ENCODE measurements around the gene SMPDL3B. TPM values are rescaled to one million over a fixed set of nuclear protein-coding genes. Genes with fewer than 3 reads are reported as not detected.
"Not testable (repeated sequence)": the region's sequence is repeated elsewhere in the genome, so short reads cannot be mapped to it uniquely, and the experiment has no call there.

SMPDL3B gene
- total and polyA plus RNA-seq, 2 of the 4 experiments (the other 2 are of a cell fraction) = not detected

GRCh38 chr1:27994060-27994459 is 59.3 kb downstream of the SMPDL3B start:
- Histone ChIP-seq H3K4me1 (ENCODE audit: control insufficient read depth, insufficient read depth, low read length) (no peaks in the 10 kb centered on the region), H3K27me3 (ENCODE audit: control insufficient read depth, insufficient read depth, low read length) (no peaks in the 10 kb centered on the region), H4K20me1 (ENCODE audit: insufficient read depth, low read length) (no peaks in the 10 kb centered on the region), H3K14ac (replicated peaks; ENCODE audit: low read depth, low read length) (no peak overlapping the region), H2BK120ac (ENCODE audit: low read depth, low read length) (no peak overlapping the region), H3K9me3 (ENCODE audit: control insufficient read depth, insufficient read depth, low read length) (no peaks in the 10 kb centered on the region), H3K4me3 (ENCODE audit: insufficient read depth, low read depth, low read length) (no peak overlapping the region), H3K27ac (ENCODE audit: insufficient read depth, low read length) (no peak overlapping the region), H2AK9ac (replicated peaks; ENCODE audit: low read depth, low read length, poor library complexity) (no peak overlapping the region), H2BK20ac (ENCODE audit: low read depth, low read length) (no peak overlapping the region), H3K9ac (ENCODE audit: low read depth, low read length) (no peak overlapping the region), H2BK15ac (ENCODE audit: low read depth, low read length) (no peak overlapping the region), H3K4me2 (ENCODE audit: low read depth, low read length) (no peak overlapping the region), H3K18ac (ENCODE audit: low read depth, low read length) (no peak overlapping the region), H2BK5ac (ENCODE audit: low read depth, low read length, poor library complexity, severe bottlenecking) (no peak overlapping the region), H2AK5ac (ENCODE audit: low read depth, low read length) (no peak overlapping the region), H3K56ac (ENCODE audit: extremely low read depth, insufficient read depth, low read length) (no peak overlapping the region), H3K36me3 (ENCODE audit: control insufficient read depth, insufficient read depth, low read length) (peaks cover 26% of the 10 kb centered on the region), H2AFZ (replicated peaks; ENCODE audit: low read length, poor library complexity) (no peak overlapping the region), H3K79me1 (ENCODE audit: low read depth in 1 of 2, low read length in 2 of 2) (peaks cover 3 to 5% of the 10 kb centered on the region in 2 experiments; a peak in 3 of 4 replicates), H4K8ac (ENCODE audit: low read depth in 2 of 2, low read length in 2 of 2) (no peak overlapping the region), H4K5ac (ENCODE audit: low read depth, low read length) (no peak overlapping the region), H3K4ac (ENCODE audit: low read depth, low read length) (no peak overlapping the region), H4K91ac (ENCODE audit: insufficient read depth, low read depth, low read length) (no peak overlapping the region), H3K23ac (ENCODE audit: low read depth, low read length) (no peak overlapping the region), H3K9me1 (ENCODE audit: insufficient read depth, low read length) (peaks cover 4% of the 10 kb centered on the region; the same call in 1 of the 2 replicates)
- POLR2A ChIA-PET (ENCODE audit: unreplicated experiment) = no interaction called here
- CTCF ChIA-PET = no interaction called here
- no CpG with 5 or more reads among the region's 1 CpG for WGBS, 2 experiments (ENCODE audit: extremely low coverage in 2 of 2, insufficient read length in 1 of 2)
- TF ChIP-seq MXI1 (IDR thresholded peaks at IDR 0.05; ENCODE audit: borderline replicate concordance, low read depth, low read length) = 0 out of 2 replicates have a peak, but pooled peaks have one; percentile 28
- no peak for TF ChIP-seq SMC3 (IDR thresholded peaks at IDR 0.05; ENCODE audit: low read depth, low read length)
- TF ChIP-seq RFX5 (IDR thresholded peaks at IDR 0.05; ENCODE audit: low read depth, low read length) = no peak
- no peak for TF ChIP-seq FOS (IDR thresholded peaks at IDR 0.05; ENCODE audit: low read depth, low read length)
- TF ChIP-seq, protein P1, sequence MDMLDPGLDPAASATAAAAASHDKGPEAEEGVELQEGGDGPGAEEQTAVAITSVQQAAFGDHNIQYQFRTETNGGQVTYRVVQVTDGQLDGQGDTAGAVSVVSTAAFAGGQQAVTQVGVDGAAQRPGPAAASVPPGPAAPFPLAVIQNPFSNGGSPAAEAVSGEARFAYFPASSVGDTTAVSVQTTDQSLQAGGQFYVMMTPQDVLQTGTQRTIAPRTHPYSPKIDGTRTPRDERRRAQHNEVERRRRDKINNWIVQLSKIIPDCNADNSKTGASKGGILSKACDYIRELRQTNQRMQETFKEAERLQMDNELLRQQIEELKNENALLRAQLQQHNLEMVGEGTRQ (IDR thresholded peaks at IDR 0.05; ENCODE audit: low read depth, low read length) = no peak
- dilution Hi-C loops (cut with HindIII; ENCODE audit: low sequenced_read_pairs, unreplicated experiment) (no loop called here), in situ Hi-C loops (cut with MboI; ENCODE audit: low sequenced_read_pairs) (no loop called here), intact Hi-C loops (cut with micrococcal nuclease) (loop anchor here (5.0 kb wide), 1 partner anchor 213 kb away; no protein-coding TSS in a partner anchor)
- BruUV-seq (replicated peaks) = no TSS peak
- ATAC-seq (ENCODE audit: low read depth) = no peak
- DNase-seq = no peak

GRCh38 chr1:27994526-27994925 is 59.7 kb downstream of the SMPDL3B start:
- H4K91ac ChIP-seq (ENCODE audit: insufficient read depth, low read depth, low read length); H2AFZ ChIP-seq (replicated peaks; ENCODE audit: low read length, poor library complexity); H3K9me3 ChIP-seq (ENCODE audit: control insufficient read depth, insufficient read depth, low read length); H3K79me1 ChIP-seq (ENCODE audit: low read depth in 1 of 2, low read length in 2 of 2); H3K56ac ChIP-seq (ENCODE audit: extremely low read depth, insufficient read depth, low read length); H3K27ac ChIP-seq (ENCODE audit: insufficient read depth, low read length); CTCF ChIA-PET; H3K23ac ChIP-seq (ENCODE audit: low read depth, low read length); H2BK5ac ChIP-seq (ENCODE audit: low read depth, low read length, poor library complexity, severe bottlenecking); H4K8ac ChIP-seq (ENCODE audit: low read depth in 2 of 2, low read length in 2 of 2); H4K20me1 ChIP-seq (ENCODE audit: insufficient read depth, low read length); BruUV-seq (replicated peaks); ATAC-seq (ENCODE audit: low read depth); H2BK20ac ChIP-seq (ENCODE audit: low read depth, low read length); POLR2A ChIA-PET (ENCODE audit: unreplicated experiment); H3K9ac ChIP-seq (ENCODE audit: low read depth, low read length); dilution Hi-C loops (cut with HindIII; ENCODE audit: low sequenced_read_pairs, unreplicated experiment); in situ Hi-C loops (cut with MboI; ENCODE audit: low sequenced_read_pairs); H3K9me1 ChIP-seq (ENCODE audit: insufficient read depth, low read length); H3K27me3 ChIP-seq (ENCODE audit: control insufficient read depth, insufficient read depth, low read length); H2BK120ac ChIP-seq (ENCODE audit: low read depth, low read length); H2AK9ac ChIP-seq (replicated peaks; ENCODE audit: low read depth, low read length, poor library complexity); DNase-seq; H2AK5ac ChIP-seq (ENCODE audit: low read depth, low read length); H3K4me2 ChIP-seq (ENCODE audit: low read depth, low read length); H3K4me1 ChIP-seq (ENCODE audit: control insufficient read depth, insufficient read depth, low read length); H3K14ac ChIP-seq (replicated peaks; ENCODE audit: low read depth, low read length); H4K5ac ChIP-seq (ENCODE audit: low read depth, low read length); H3K4me3 ChIP-seq (ENCODE audit: insufficient read depth, low read depth, low read length); H3K4ac ChIP-seq (ENCODE audit: low read depth, low read length); H2BK15ac ChIP-seq (ENCODE audit: low read depth, low read length); H3K18ac ChIP-seq (ENCODE audit: low read depth, low read length): not testable (repeated sequence)
- no CpG with 5 or more reads among the region's 6 CpGs for WGBS, 2 experiments (ENCODE audit: extremely low coverage in 2 of 2, insufficient read length in 1 of 2)
- intact Hi-C loops (cut with micrococcal nuclease) = loop anchor here (5.0 kb wide), 1 partner anchor 213 kb away; no protein-coding TSS in a partner anchor
- H3K36me3 ChIP-seq (ENCODE audit: control insufficient read depth, insufficient read depth, low read length) = peaks cover 27% of the 10 kb centered on the region

Measured in IMR-90 (cell line).